Upper lobe of right lung (tissue), 1 donor: Measurements from ENCODE around the gene UNK. TPM values are rescaled to one million over a fixed set of nuclear protein-coding genes. Genes with fewer than 3 reads are reported as not detected.

ENCODE experiments used
- ATAC-seq: fragments of 200-7000 bp; cut with Tn5 transposase; one replicate; pipeline ENCODE4 v1.9.1; 2020; ENCODE audit warnings: mild to moderate bottlenecking, moderate library complexity
- DNase-seq: peaks from one replicate; pipeline ENCODE4 v3.0.0-alpha.2; 2020
- H3K27ac ChIP-seq: fragments of 200-600 bp; one replicate; pipeline ENCODE4 v1.8.0; 2022
- H3K27me3 ChIP-seq: fragments of 200-600 bp; one replicate; pipeline ENCODE4 v1.8.0; 2022; ENCODE audit warnings: mild to moderate bottlenecking
- H3K36me3 ChIP-seq: fragments of 200-600 bp; one replicate; pipeline ENCODE4 v1.8.0; 2022
- H3K4me1 ChIP-seq: fragments of 200-600 bp; one replicate; pipeline ENCODE4 v1.8.0; 2022
- H3K4me3 ChIP-seq: fragments of 200-600 bp; one replicate; pipeline ENCODE4 v1.8.0; 2022; ENCODE audit warnings: mild to moderate bottlenecking
- H3K9me3 ChIP-seq: fragments of 200-600 bp; one replicate; pipeline ENCODE4 v1.8.0; 2022
- CTCF ChIP-seq: fragments of 200-600 bp; IDR thresholded peaks from one replicate; pipeline ENCODE4 v1.8.0; 2022; ENCODE audit warnings: antibody characterized with exemption
- intact Hi-C: fragments of 100-400 bp; cut with DNase I; formaldehyde crosslinking; loops from one replicate; pipeline ENCODE4 v1.11.0; 2022
- total RNA-seq: library from RNA; stranded (reverse); fragmentation: NEBNext Ultra II Directional; extraction: Animal tissue kit (Norgen Biotek cat#: 25700); gene quantifications from one replicate; pipeline ENCODE4 v1.2.1, GENCODE V29; 2021
- donor health status: DM: no; HTN: yes; CAD: no; lungs with severe emphysema.

UNK gene
- total RNA-seq, 1 donor from 2014 or later = 27.1 TPM

GRCh38 chr17:75748706-75749105, 35.9 kb upstream of the UNK start:
- ATAC-seq (no peak), DNase-seq (no peak)
- H3K4me3 ChIP-seq = no peak overlapping the region
- TF ChIP-seq CTCF = no peak
- H3K36me3 ChIP-seq = no peaks in the 10 kb centered on the region
- no peak overlapping the region for H3K27ac ChIP-seq
- peaks cover 15% of the 10 kb centered on the region for H3K4me1 ChIP-seq
- H3K9me3 ChIP-seq = no peaks in the 10 kb centered on the region
- H3K27me3 ChIP-seq = no peaks in the 10 kb centered on the region
- intact Hi-C loops = no loop called here

GRCh38 chr17:75749545-75750389, 34.8 kb upstream of the UNK start:
- TF ChIP-seq CTCF = peak; percentile 96

GRCh38 chr17:75750661-75751423, 33.8 kb upstream of the UNK start:
- Histone ChIP-seq H3K27me3 (no peaks in the 10 kb centered on the region), H3K36me3 (no peaks in the 10 kb centered on the region), H3K27ac (no peak overlapping the region), H3K4me3 (no peak overlapping the region), H3K9me3 (no peaks in the 10 kb centered on the region), H3K4me1 (peaks cover 23% of the 10 kb centered on the region)
- DNase-seq (no peak), ATAC-seq (no peak)
- no peak for TF ChIP-seq CTCF
- intact Hi-C loops = loop anchor here (5.0 kb wide), 1 partner anchor 74 kb away; no protein-coding TSS in a partner anchor

More at GRCh38 chr17:75749545-75750389, 34.8 kb upstream of the UNK start:
- ATAC-seq (peak; percentile 79), DNase-seq (peak; percentile 93)
- intact Hi-C loops = loop anchor here (5.0 kb wide), 1 partner anchor 72 kb away; no protein-coding TSS in a partner anchor
- Histone ChIP-seq H3K4me3 (no peak overlapping the region), H3K27ac (no peak overlapping the region), H3K36me3 (no peaks in the 10 kb centered on the region), H3K9me3 (no peaks in the 10 kb centered on the region), H3K27me3 (no peaks in the 10 kb centered on the region), H3K4me1 (peaks cover 23% of the 10 kb centered on the region)

- Histone ChIP-seq H3K27ac (no peak overlapping the region), H3K4me1 (peaks cover 23% of the 10 kb centered on the region), H3K4me3 (no peak overlapping the region), H3K36me3 (no peaks in the 10 kb centered on the region), H3K27me3 (no peaks in the 10 kb centered on the region), H3K9me3 (no peaks in the 10 kb centered on the region)
- DNase-seq (no peak), ATAC-seq (no peak)
- intact Hi-C loops = loop anchor here (5.0 kb wide), 1 partner anchor 75 kb away; no protein-coding TSS in a partner anchor
- TF ChIP-seq CTCF = no peak
These were observed 32.8 kb upstream of the UNK start for GRCh38 chr17:75751676-75752404.

DNA sequence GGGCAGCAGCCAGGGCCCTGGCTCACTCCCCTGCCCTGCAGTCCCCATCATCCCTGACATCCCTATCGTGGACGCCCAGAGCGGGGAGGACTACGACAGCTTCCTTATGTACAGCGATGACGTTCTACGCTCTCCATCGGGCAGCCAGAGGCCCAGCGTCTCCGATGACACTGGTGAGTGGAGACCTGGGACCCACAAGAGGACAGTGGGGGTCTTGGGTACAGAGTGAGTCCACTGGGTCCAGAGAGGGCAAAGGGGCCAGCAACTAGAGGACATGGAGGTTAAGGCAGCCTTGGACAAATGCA, 32.2 kb upstream of the UNK start:
- ATAC-seq (no peak), DNase-seq (no peak)
- TF ChIP-seq CTCF = no peak
- Histone ChIP-seq H3K4me3 (no peak overlapping the region), H3K4me1 (peaks cover 22% of the 10 kb centered on the region), H3K36me3 (peaks cover under 1% of the 10 kb centered on the region), H3K27ac (no peak overlapping the region), H3K9me3 (no peaks in the 10 kb centered on the region), H3K27me3 (no peaks in the 10 kb centered on the region)
- intact Hi-C loops = loop anchor here (5.0 kb wide), 1 partner anchor 75 kb away; no protein-coding TSS in a partner anchor
